Gastrocnemius medialis (tissue), 4 donors: ENCODE data around the gene FANCE. TPM values are rescaled to one million over a fixed set of nuclear protein-coding genes. Genes with fewer than 3 reads are reported as not detected.

Experiments used
- ATAC-seq, 2 donors: fragments of 150-250 bp; one replicate each; pipeline ENCODE4 v1.9.1; 2016
- DNase-seq, 2 donors: peaks; one replicate each; pipeline ENCODE4 v3.0.0-alpha.2; 2019
- H3K27ac ChIP-seq, 4 donors: fragments of 200-600 bp; sonication (generic); 1 replicate in 1 of 4; 2 replicates in 3 of 4; pipeline ENCODE4 v1.5.1; 2016 to 2018; ENCODE audit warnings: mild to moderate bottlenecking in 2 of 4, moderate library complexity in 1 of 4
- H3K27me3 ChIP-seq, 3 donors: fragments of 200-600 bp; sonication (generic) in 2 of 3; 1 replicate in 1 of 3; 2 replicates in 2 of 3; pipeline versions ENCODE4 v1.5.1 to v1.6.0; 2016 to 2019; ENCODE audit warnings: mild to moderate bottlenecking in 1 of 3, moderate library complexity in 1 of 3
- H3K36me3 ChIP-seq, 2 donors: fragments of 200-600 bp; sonication (generic) in 1 of 2; one replicate each; pipeline ENCODE4 v1.5.1; 2017 to 2018
- H3K4me1 ChIP-seq, 2 donors: fragments of 200-600 bp; sonication (generic) in 1 of 2; one replicate each; pipeline ENCODE4 v1.5.1; 2016 to 2017; ENCODE audit warnings: mild to moderate bottlenecking in 2 of 2
- H3K4me3 ChIP-seq, 4 donors: fragments of 200-600 bp; sonication (generic) in 3 of 4; 1 replicate in 1 of 4; 2 replicates in 3 of 4; pipeline ENCODE4 v1.5.1; 2016 to 2019; ENCODE audit warnings: mild to moderate bottlenecking in 2 of 4
- H3K9me3 ChIP-seq, 3 donors: fragments of 200-600 bp; sonication (generic) in 2 of 3; 1 replicate in 1 of 3; 2 replicates in 2 of 3; pipeline ENCODE4 v1.5.1; 2016 to 2019
- CTCF ChIP-seq, 5 experiments: fragments of 450-650 bp in 3 of 5; fragments of 200-600 bp in 2 of 5; sonication (generic) in 2 of 5; IDR thresholded peaks in 4 of 5; conservative IDR thresholded peaks in 1 of 5; 1 replicate in 4 of 5; 2 replicates in 1 of 5; pipeline ENCODE4 v1.5.1; 2016 to 2019; ENCODE audit warnings: antibody characterized with exemption in 5 of 5, mild to moderate bottlenecking in 3 of 5, moderate library complexity in 3 of 5
- POLR2A ChIP-seq, 2 donors: fragments of 450-650 bp; IDR thresholded peaks; one replicate each; pipeline ENCODE4 v1.6.1; 2017; ENCODE audit warnings: antibody characterized with exemption in 2 of 2, mild to moderate bottlenecking in 2 of 2, moderate library complexity in 2 of 2
- in situ Hi-C, 4 donors: fragments of 200-750 bp; cut with MboI; loops; one replicate each; pipeline versions ENCODE4 v1.15.0 to v1.8.0; 2017; ENCODE audit warnings: low sequenced_read_pairs in 4 of 4
- intact Hi-C: fragments of 100-400 bp; cut with DNase I; formaldehyde crosslinking; loops from one replicate; pipeline ENCODE4 v1.15.1; 2023; ENCODE audit warnings: low total_unique reads
- total RNA-seq, 4 donors: library from RNA; depleted of rRNA; stranded (reverse); fragments of >200 nt; gene quantifications; one replicate each; pipeline versions ENCODE4 v1.1.0 to v1.2.3, GENCODE V29; 2016

Gene FANCE
- total RNA-seq, 4 donors from 2014 or later = 2.5 to 10.5 (median 5.9) TPM

GRCh38 chr6:35442693-35443092, 9.4 kb upstream of the FANCE start:
- TF ChIP-seq POLR2A (IDR thresholded peaks at IDR 0.05) (no peak), CTCF (IDR thresholded peaks at IDR 0.05 in 4 of 5, conservative IDR thresholded peaks at IDR 0.05 in 1 of 5) (no peak)
- intact Hi-C loops (loop anchor here (5.0 kb wide), 1 partner anchor 120 kb away; no protein-coding TSS in a partner anchor), in situ Hi-C loops (no loop called here)
- H3K4me3 ChIP-seq = no peak overlapping the region
- ATAC-seq (no peak), DNase-seq (no peak)
- no peak overlapping the region for H3K27ac ChIP-seq
- H3K36me3 ChIP-seq = no peaks in the 10 kb centered on the region
- no peaks in the 10 kb centered on the region for H3K4me1 ChIP-seq
- no peaks in the 10 kb centered on the region for H3K27me3 ChIP-seq
- no peaks in the 10 kb centered on the region for H3K9me3 ChIP-seq

GRCh38 chr6:35443341-35444030, 8.7 kb upstream of the FANCE start:
- intact Hi-C loops (loop anchor here (5.0 kb wide), 1 partner anchor 121 kb away; no protein-coding TSS in a partner anchor), in situ Hi-C loops (no loop called here)
- H3K36me3 ChIP-seq = no peaks in the 10 kb centered on the region
- TF ChIP-seq POLR2A (IDR thresholded peaks at IDR 0.05) (no peak), CTCF (IDR thresholded peaks at IDR 0.05 in 4 of 5, conservative IDR thresholded peaks at IDR 0.05 in 1 of 5) (no peak)
- no peaks in the 10 kb centered on the region for H3K9me3 ChIP-seq
- H3K4me3 ChIP-seq = no peak overlapping the region
- no peak for ATAC-seq
- DNase-seq = no peak
- no peaks in the 10 kb centered on the region for H3K4me1 ChIP-seq
- no peak overlapping the region for H3K27ac ChIP-seq
- no peaks in the 10 kb centered on the region for H3K27me3 ChIP-seq

GRCh38 chr6:35445691-35446090, 6.4 kb upstream of the FANCE start:
- intact Hi-C loops (no loop called here), in situ Hi-C loops (no loop called here)
- ATAC-seq (no peak), DNase-seq (no peak)
- Histone ChIP-seq H3K27me3 (no peaks in the 10 kb centered on the region), H3K4me1 (no peaks in the 10 kb centered on the region), H3K4me3 (no peak overlapping the region), H3K27ac (no peak overlapping the region), H3K36me3 (no peaks in the 10 kb centered on the region), H3K9me3 (no peaks in the 10 kb centered on the region)
- TF ChIP-seq POLR2A (IDR thresholded peaks at IDR 0.05) = no peak
- no peak for TF ChIP-seq CTCF (IDR thresholded peaks at IDR 0.05 in 4 of 5, conservative IDR thresholded peaks at IDR 0.05 in 1 of 5)

GRCh38 chr6:35448191-35448590, 3.9 kb upstream of the FANCE start:
- in situ Hi-C loops (no loop called here), intact Hi-C loops (no loop called here)
- no peak for ATAC-seq

More at GRCh38 chr6:35448191-35448590, 3.9 kb upstream of the FANCE start:
- Histone ChIP-seq H3K4me3 (no peak overlapping the region), H3K4me1 (peaks cover 13 to 14% of the 10 kb centered on the region in 2 donors), H3K27me3 (no peaks in the 10 kb centered on the region), H3K27ac (no peak overlapping the region), H3K36me3 (no peaks in the 10 kb centered on the region), H3K9me3 (no peaks in the 10 kb centered on the region)
- TF ChIP-seq POLR2A (IDR thresholded peaks at IDR 0.05) = no peak
- no peak for TF ChIP-seq CTCF (IDR thresholded peaks at IDR 0.05 in 4 of 5, conservative IDR thresholded peaks at IDR 0.05 in 1 of 5)
- DNase-seq = no peak
